Duodenal mucosa (tissue), 2 donors: ENCODE measurements around the gene SCUBE1.

ENCODE experiments used
- H3K27ac ChIP-seq: one replicate; pipeline ENCODE4 v1.7.0; 2013; ENCODE audit warnings: low read depth, low read length
- H3K27me3 ChIP-seq, 2 donors: one replicate each; pipeline ENCODE4 v1.7.0; 2013; ENCODE audit warnings: low read length in 2 of 2, control low read depth in 1 of 2; ENCODE audit not compliant: insufficient read depth in 2 of 2, control insufficient read depth in 1 of 2
- H3K36me3 ChIP-seq, 2 donors: one replicate each; pipeline ENCODE4 v1.7.0; 2013; ENCODE audit warnings: low read length in 2 of 2, control low read depth in 1 of 2; ENCODE audit not compliant: insufficient read depth in 2 of 2, control insufficient read depth in 1 of 2
- H3K4me1 ChIP-seq, 2 donors: one replicate each; pipeline ENCODE4 v1.7.0; 2013; ENCODE audit warnings: low read length in 2 of 2, control low read depth in 1 of 2; ENCODE audit not compliant: insufficient read depth in 2 of 2, control insufficient read depth in 1 of 2
- H3K4me3 ChIP-seq, 2 donors: one replicate each; pipeline ENCODE4 v1.7.0; 2013; ENCODE audit warnings: low read length in 2 of 2, low read depth in 1 of 2
- H3K9ac ChIP-seq, 2 donors: one replicate each; pipeline ENCODE4 v1.7.0; 2013; ENCODE audit warnings: low read length in 2 of 2, low read depth in 1 of 2
- H3K9me3 ChIP-seq, 2 donors: one replicate each; pipeline ENCODE4 v1.7.0; 2013; ENCODE audit warnings: low read length in 2 of 2, control low read depth in 1 of 2; ENCODE audit not compliant: control insufficient read depth in 1 of 2

Gene SCUBE1

GRCh38 chr22:43162412-43163150 lies 180.6 kb downstream of the SCUBE1 start:
- H3K36me3 ChIP-seq, result peaks cover 6 to 20% of the 10 kb centered on the region in 2 donors
- no peak overlapping the region for H3K27ac ChIP-seq
- peaks cover 21 to 35% of the 10 kb centered on the region in 2 donors for H3K4me1 ChIP-seq

GRCh38 chr22:43160497-43161126 lies 182.6 kb downstream of the SCUBE1 start:
- no peaks in the 10 kb centered on the region for H3K9me3 ChIP-seq
- peak overlapping the region in 1 of 2 donors; percentile 24 for H3K9ac ChIP-seq
- no peaks in the 10 kb centered on the region for H3K27me3 ChIP-seq
- H3K27ac ChIP-seq, result no peak overlapping the region
- peaks cover 28 to 38% of the 10 kb centered on the region in 2 donors for H3K4me1 ChIP-seq
- H3K4me3 ChIP-seq, result no peak overlapping the region
- H3K36me3 ChIP-seq, result peaks cover 6 to 13% of the 10 kb centered on the region in 2 donors

More at GRCh38 chr22:43162412-43163150, 180.6 kb downstream of the SCUBE1 start:
- no peak overlapping the region for H3K4me3 ChIP-seq
- no peak overlapping the region for H3K9ac ChIP-seq
- H3K27me3 ChIP-seq, result no peaks in the 10 kb centered on the region
- no peaks in the 10 kb centered on the region for H3K9me3 ChIP-seq

- Histone ChIP-seq H3K27ac (no peak overlapping the region), H3K27me3 (no peaks in the 10 kb centered on the region), H3K36me3 (peaks cover 6 to 15% of the 10 kb centered on the region in 2 donors), H3K4me1 (peaks cover 28 to 40% of the 10 kb centered on the region in 2 donors), H3K9ac (no peak overlapping the region), H3K9me3 (no peaks in the 10 kb centered on the region), H3K4me3 (no peak overlapping the region)
Measured at GRCh38 chr22:43159484-43160178, 183.5 kb downstream of the SCUBE1 start.

DNA sequence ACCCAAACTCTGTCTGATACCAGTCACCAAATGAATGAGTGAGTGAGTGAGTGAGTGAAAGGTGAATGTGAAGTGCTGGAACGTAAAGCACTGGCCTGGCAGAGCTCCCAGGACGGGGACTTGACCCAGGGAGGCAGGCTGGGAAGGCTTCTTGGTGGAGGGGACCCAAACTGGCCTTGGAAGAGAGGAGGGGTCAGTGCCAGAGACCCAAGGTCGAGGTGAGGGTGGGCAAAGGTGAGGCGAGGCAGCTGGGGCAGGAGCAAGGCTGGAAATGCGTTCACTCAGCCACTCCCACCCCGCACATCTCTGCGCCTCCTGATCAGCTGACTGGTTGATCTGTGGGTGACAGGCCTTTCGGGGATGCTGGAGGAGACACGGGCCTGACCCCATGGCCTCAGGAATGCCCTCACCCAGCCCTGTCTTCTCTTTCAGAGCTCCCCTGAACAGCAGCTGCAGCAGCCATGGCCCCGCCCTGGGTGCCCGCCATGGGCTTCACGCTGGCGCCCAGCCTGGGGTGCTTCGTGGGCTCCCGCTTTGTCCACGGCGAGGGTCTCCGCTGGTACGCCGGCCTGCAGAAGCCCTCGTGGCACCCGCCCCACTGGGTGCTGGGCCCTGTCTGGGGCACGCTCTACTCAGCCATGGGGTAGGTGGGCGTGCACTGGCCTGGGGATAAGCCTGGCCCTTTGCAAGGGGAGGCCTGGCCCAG lies 184.2 kb downstream of the SCUBE1 start:
- Histone ChIP-seq H3K27me3 (no peaks in the 10 kb centered on the region), H3K4me3 (no peak overlapping the region), H3K9me3 (no peaks in the 10 kb centered on the region), H3K9ac (no peak overlapping the region), H3K27ac (no peak overlapping the region), H3K4me1 (peaks cover 28 to 44% of the 10 kb centered on the region in 2 donors), H3K36me3 (peaks cover 6 to 15% of the 10 kb centered on the region in 2 donors)

DNA sequence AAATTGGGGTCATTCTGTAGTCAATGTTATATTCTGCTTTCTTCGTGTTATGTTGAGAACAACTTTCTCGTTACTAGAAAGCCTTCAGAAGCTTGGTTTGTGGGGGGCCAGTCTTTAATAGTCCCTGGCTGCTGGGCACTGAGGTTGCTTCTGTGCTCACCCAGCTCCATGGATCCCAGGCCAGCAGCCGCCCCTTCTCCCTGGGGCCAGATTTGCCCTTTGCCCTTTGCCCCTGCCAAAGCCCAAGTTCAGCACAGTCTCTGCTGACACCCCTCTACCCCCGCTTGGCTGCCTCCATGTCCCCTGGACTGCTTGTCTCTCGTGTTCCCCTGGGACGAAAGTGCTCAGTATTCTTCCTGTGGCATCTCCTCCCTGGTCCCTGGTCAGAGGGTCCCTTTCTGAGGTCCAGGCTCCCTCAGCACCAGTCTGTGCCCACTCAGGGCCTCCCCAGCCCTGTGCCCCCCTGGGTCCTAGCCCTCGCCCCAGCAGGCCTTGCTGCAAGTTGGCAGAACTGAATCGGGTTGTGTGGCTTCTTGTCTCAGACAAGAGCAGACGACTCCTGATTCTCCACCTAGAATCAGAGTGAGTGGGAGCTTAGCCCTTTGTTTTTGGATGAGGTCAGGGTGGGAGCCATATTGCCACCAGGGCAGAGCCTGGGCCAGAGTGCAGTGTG lies 185.2 kb downstream of the SCUBE1 start:
- H3K4me1 ChIP-seq, result peaks cover 28 to 39% of the 10 kb centered on the region in 2 donors
- H3K36me3 ChIP-seq, result peaks cover 6 to 15% of the 10 kb centered on the region in 2 donors

DNA sequence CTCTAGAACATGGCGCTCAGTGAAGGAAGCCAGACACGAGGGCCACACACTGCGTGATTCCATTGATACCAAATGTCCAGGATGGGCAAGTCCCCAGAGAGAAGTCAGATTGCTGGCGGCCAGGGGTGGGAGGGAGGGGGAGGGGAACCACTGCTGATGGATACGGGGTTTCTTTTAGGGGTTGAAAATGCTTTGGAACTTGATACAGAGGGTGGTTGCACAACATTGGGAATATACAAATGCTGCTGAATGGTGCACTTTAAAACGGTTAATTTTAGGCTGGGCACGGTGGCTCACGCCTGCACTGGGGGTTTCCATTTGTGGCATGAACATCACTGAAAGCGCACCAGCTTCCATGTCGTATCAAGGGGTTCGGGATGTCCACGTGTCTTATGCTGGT lies 186.8 kb downstream of the SCUBE1 start:
- Histone ChIP-seq H3K27me3 (no peaks in the 10 kb centered on the region), H3K36me3 (peaks cover 6 to 7% of the 10 kb centered on the region in 2 donors), H3K27ac (no peak overlapping the region), H3K9me3 (no peaks in the 10 kb centered on the region), H3K4me3 (no peak overlapping the region), H3K9ac (no peak overlapping the region), H3K4me1 (peaks cover 33 to 51% of the 10 kb centered on the region in 2 donors)

More for the DNA sequence above, 185.2 kb downstream of the SCUBE1 start:
- H3K4me3 ChIP-seq, result no peak overlapping the region
- peak overlapping the region; percentile 6 to 18 for H3K9ac ChIP-seq
- H3K9me3 ChIP-seq, result no peaks in the 10 kb centered on the region
- H3K27me3 ChIP-seq, result no peaks in the 10 kb centered on the region
- H3K27ac ChIP-seq, result no peak overlapping the region

GRCh38 chr22:43155789-43156188 lies 187.4 kb downstream of the SCUBE1 start:
- no peaks in the 10 kb centered on the region for H3K27me3 ChIP-seq
- no peak overlapping the region for H3K4me3 ChIP-seq
- H3K27ac ChIP-seq, result no peak overlapping the region
- peaks cover 2 to 7% of the 10 kb centered on the region in 2 donors for H3K36me3 ChIP-seq
- no peaks in the 10 kb centered on the region for H3K9me3 ChIP-seq
- peaks cover 36 to 55% of the 10 kb centered on the region in 2 donors for H3K4me1 ChIP-seq
- no peak overlapping the region for H3K9ac ChIP-seq

- no peak overlapping the region for H3K9ac ChIP-seq
- H3K9me3 ChIP-seq, result no peaks in the 10 kb centered on the region
- H3K27me3 ChIP-seq, result no peaks in the 10 kb centered on the region
- H3K4me3 ChIP-seq, result no peak overlapping the region
- H3K4me1 ChIP-seq, result peaks cover 34 to 55% of the 10 kb centered on the region in 2 donors
- no peak overlapping the region for H3K27ac ChIP-seq
- peaks cover 0 to 4% of the 10 kb centered on the region in 2 donors for H3K36me3 ChIP-seq
Measured at GRCh38 chr22:43154887-43155536, 188.2 kb downstream of the SCUBE1 start.

DNA sequence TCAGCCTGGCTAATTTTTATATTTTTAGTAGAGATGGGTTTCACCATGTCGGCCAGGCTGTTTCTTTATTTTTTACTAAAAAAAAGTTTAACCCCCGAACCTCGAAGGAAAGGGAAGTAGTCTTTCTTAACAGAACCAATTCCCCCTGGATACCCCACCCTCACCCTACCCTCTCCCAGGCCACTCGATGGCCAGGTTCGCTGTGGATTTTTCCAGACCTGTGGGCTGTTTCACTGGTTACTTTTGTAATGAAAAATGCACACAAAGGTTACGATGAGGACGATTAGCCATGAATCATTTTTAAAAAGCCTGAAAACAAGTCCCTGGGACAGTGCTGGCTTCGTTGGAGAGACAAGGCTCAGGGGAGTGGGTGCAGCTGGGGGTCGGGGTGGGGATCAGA lies 189.3 kb downstream of the SCUBE1 start:
- Histone ChIP-seq H3K27ac (no peak overlapping the region), H3K36me3 (peaks cover 0 to 4% of the 10 kb centered on the region in 2 donors), H3K9ac (no peak overlapping the region), H3K9me3 (no peaks in the 10 kb centered on the region), H3K4me3 (no peak overlapping the region), H3K4me1 (peaks cover 29 to 44% of the 10 kb centered on the region in 2 donors), H3K27me3 (no peaks in the 10 kb centered on the region)
